KMS-11 (cell line): ENCODE data around the gene GASK1B.

Experiments
- H2AFZ ChIP-seq: fragments of 200-600 bp; sonication (generic); 2 replicates; pipeline ENCODE4 v1.6.1; 2016; ENCODE audit warnings: antibody characterized with exemption, mixed run types, low read depth
- H3K27ac ChIP-seq: fragments of 200-600 bp; sonication (generic); 2 replicates; pipeline ENCODE4 v1.6.1; 2016; ENCODE audit warnings: mild to moderate bottlenecking, mixed run types
- H3K27me3 ChIP-seq: fragments of 200-600 bp; sonication (generic); 2 replicates; pipeline ENCODE4 v1.6.1; 2017; ENCODE audit warnings: mild to moderate bottlenecking, low read depth, mixed run types, moderate library complexity; ENCODE audit not compliant: insufficient read depth
- H3K36me3 ChIP-seq: fragments of 200-600 bp; sonication (generic); 2 replicates; pipeline ENCODE4 v1.6.1; 2017; ENCODE audit warnings: mild to moderate bottlenecking, mixed run types; ENCODE audit not compliant: insufficient read depth
- H3K4me1 ChIP-seq: fragments of 200-600 bp; sonication (generic); 2 replicates; pipeline ENCODE4 v1.6.1; 2016; ENCODE audit warnings: mild to moderate bottlenecking, low read depth, mixed run types; ENCODE audit not compliant: poor library complexity, severe bottlenecking
- H3K4me2 ChIP-seq: fragments of 200-600 bp; sonication (generic); 2 replicates; pipeline ENCODE4 v1.7.0; 2016; ENCODE audit warnings: mild to moderate bottlenecking, mixed run types
- H3K4me3 ChIP-seq: fragments of 200-600 bp; sonication (generic); IDR thresholded peaks from 2 replicates; pipeline ENCODE4 v1.6.1; 2017; ENCODE audit warnings: low read depth, low read length, mixed read lengths; ENCODE audit not compliant: insufficient read depth
- H3K79me2 ChIP-seq: fragments of 200-600 bp; sonication (generic); 2 replicates; pipeline ENCODE4 v1.6.1; 2016; ENCODE audit warnings: low read depth, mixed run types; ENCODE audit not compliant: insufficient read depth
- H3K9ac ChIP-seq: fragments of 200-600 bp; sonication (generic); 2 replicates; pipeline ENCODE4 v1.6.1; 2016; ENCODE audit warnings: mild to moderate bottlenecking, mixed run types
- H4K20me1 ChIP-seq: fragments of 200-600 bp; sonication (generic); 2 replicates; pipeline ENCODE4 v1.6.1; 2016; ENCODE audit warnings: mild to moderate bottlenecking, mixed run types; ENCODE audit not compliant: insufficient read depth
- CTCF ChIP-seq: fragments of 200-600 bp; sonication (generic); conservative IDR thresholded peaks from 2 replicates; pipeline ENCODE4 v1.6.1; 2017; ENCODE audit warnings: low read depth, mild to moderate bottlenecking, antibody characterized with exemption, low read length, moderate library complexity, mixed read lengths

The GASK1B gene

DNA sequence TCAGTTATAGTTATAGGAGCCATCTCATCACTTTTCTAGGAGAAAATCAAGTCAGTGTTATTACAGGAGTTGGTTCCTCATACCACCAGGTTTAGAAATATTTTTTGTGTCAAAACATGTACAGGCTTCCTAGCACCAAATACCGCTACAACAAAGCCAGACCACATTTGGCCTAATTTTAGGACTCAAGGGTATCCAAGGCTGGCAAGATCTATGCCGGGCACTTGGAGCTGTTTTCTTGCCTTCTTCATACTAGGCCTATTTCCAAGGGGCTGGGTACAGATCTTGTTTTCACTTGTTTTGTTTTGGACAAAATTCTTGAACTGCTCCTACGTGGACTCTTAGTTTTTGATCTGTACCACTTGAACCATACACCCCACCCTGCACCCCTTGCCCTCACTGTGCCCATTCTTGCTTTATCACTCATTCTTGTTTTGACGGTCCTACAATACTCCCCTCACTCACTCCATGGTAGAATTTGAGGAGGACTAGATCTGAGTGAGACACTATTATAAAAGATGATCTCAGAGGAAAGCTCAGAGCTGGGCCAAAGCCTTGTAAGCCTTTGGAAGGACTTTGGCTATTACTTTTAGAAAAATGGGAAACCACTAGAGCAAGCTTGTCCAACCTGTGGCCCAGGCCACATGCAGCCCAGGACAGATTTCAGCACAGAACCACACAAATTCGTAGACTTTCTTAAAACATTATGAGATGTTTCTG is 19.8 kb upstream of the GASK1B start:
- H3K4me1 ChIP-seq, result no peaks in the 10 kb centered on the region
- no peaks in the 10 kb centered on the region for H4K20me1 ChIP-seq
- H3K4me3 ChIP-seq, result no peak overlapping the region
- TF ChIP-seq CTCF, result no peak
- H2AFZ ChIP-seq, result no peak overlapping the region
- H3K27me3 ChIP-seq, result no peaks in the 10 kb centered on the region
- no peak overlapping the region for H3K9ac ChIP-seq
- no peaks in the 10 kb centered on the region for H3K79me2 ChIP-seq
- H3K27ac ChIP-seq, result no peak overlapping the region
- H3K36me3 ChIP-seq, result no peaks in the 10 kb centered on the region
- no peak overlapping the region for H3K4me2 ChIP-seq

DNA sequence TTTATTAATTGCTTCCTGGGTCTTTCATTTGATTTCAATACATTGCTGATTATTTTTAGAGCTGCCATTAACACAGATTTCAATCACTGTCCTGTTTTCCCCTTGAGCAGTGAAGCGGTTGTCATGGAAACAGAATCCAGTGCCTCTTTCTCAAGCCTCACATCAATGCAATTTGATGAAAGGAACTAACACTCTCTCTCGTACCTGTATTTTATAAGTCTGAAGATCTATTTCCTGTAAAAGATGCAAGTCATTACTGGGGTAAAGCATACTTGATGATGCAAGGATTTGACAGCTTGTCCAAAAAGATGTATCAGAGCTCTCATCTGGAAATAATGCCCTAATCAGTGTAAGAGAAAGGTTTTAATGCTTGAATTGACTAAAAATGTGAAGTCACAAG is 17.9 kb upstream of the GASK1B start:
- no peaks in the 10 kb centered on the region for H3K79me2 ChIP-seq
- H3K27ac ChIP-seq, result no peak overlapping the region
- no peaks in the 10 kb centered on the region for H3K4me1 ChIP-seq
- H3K36me3 ChIP-seq, result no peaks in the 10 kb centered on the region
- no peak overlapping the region for H2AFZ ChIP-seq
- H4K20me1 ChIP-seq, result no peaks in the 10 kb centered on the region
- no peak overlapping the region for H3K4me2 ChIP-seq
- H3K9ac ChIP-seq, result no peak overlapping the region
- no peak overlapping the region for H3K4me3 ChIP-seq
- TF ChIP-seq CTCF, result no peak
- H3K27me3 ChIP-seq, result no peaks in the 10 kb centered on the region

- TF ChIP-seq CTCF, result no peak
- no peak overlapping the region for H2AFZ ChIP-seq
- no peak overlapping the region for H3K9ac ChIP-seq
- no peaks in the 10 kb centered on the region for H3K27me3 ChIP-seq
- no peaks in the 10 kb centered on the region for H3K4me1 ChIP-seq
- no peaks in the 10 kb centered on the region for H3K79me2 ChIP-seq
- no peak overlapping the region for H3K4me2 ChIP-seq
- no peaks in the 10 kb centered on the region for H4K20me1 ChIP-seq
- no peak overlapping the region for H3K4me3 ChIP-seq
- no peak overlapping the region for H3K27ac ChIP-seq
- H3K36me3 ChIP-seq, result no peaks in the 10 kb centered on the region
Measured at GRCh38 chr4:158189422-158189821, 16.6 kb upstream of the GASK1B start.

- Histone ChIP-seq H3K36me3 (no peaks in the 10 kb centered on the region), H4K20me1 (no peaks in the 10 kb centered on the region), H3K4me3 (no peak overlapping the region), H3K27me3 (no peaks in the 10 kb centered on the region), H3K4me1 (no peaks in the 10 kb centered on the region), H3K4me2 (no peak overlapping the region), H2AFZ (no peak overlapping the region), H3K79me2 (no peaks in the 10 kb centered on the region), H3K9ac (no peak overlapping the region), H3K27ac (no peak overlapping the region)
- no peak for TF ChIP-seq CTCF
Measured at GRCh38 chr4:158186815-158187214, 14.0 kb upstream of the GASK1B start.
